ENCODE data around the gene SLC39A8.

SLC39A8 gene

DNA sequence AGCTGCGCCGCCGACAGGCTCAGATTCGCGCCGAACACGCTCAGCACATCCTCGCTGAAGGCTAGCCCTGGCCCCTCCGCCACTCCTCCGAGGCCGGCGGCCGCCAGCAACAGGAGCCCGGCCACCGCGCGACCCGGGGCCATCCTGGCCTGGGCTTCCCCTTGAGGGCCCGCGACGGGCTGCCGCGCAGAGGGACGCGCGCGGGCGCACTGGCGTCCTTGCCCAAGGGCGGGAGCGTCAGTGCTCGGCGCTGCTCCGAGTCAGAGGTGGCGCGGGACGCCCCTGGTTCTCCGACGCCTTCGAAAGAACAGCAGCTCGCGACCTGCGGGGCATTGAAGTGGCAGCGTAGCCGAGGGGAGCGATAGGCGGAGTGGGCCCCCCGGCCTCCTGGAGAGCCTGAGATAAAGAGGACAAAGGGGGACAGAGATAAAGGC is 745 bp downstream of the SLC39A8 start (continued):
- TF ChIP-seq, protein P1, sequence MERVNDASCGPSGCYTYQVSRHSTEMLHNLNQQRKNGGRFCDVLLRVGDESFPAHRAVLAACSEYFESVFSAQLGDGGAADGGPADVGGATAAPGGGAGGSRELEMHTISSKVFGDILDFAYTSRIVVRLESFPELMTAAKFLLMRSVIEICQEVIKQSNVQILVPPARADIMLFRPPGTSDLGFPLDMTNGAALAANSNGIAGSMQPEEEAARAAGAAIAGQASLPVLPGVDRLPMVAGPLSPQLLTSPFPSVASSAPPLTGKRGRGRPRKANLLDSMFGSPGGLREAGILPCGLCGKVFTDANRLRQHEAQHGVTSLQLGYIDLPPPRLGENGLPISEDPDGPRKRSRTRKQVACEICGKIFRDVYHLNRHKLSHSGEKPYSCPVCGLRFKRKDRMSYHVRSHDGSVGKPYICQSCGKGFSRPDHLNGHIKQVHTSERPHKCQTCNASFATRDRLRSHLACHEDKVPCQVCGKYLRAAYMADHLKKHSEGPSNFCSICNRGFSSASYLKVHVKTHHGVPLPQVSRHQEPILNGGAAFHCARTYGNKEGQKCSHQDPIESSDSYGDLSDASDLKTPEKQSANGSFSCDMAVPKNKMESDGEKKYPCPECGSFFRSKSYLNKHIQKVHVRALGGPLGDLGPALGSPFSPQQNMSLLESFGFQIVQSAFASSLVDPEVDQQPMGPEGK (CRISPR knock-in tag; IDR thresholded peaks at IDR 0.05; ENCODE audit: borderline replicate concordance) = no peak
- TF ChIP-seq OSR1 (CRISPR knock-in tag; IDR thresholded peaks at IDR 0.05) (no peak), GLIS3 (CRISPR knock-in tag; IDR thresholded peaks at IDR 0.05) (no peak), ESRRG (CRISPR knock-in tag; IDR thresholded peaks at IDR 0.05) (no peak), ZC3H10 (CRISPR knock-in tag; IDR thresholded peaks at IDR 0.05) (no peak)
- TF ChIP-seq, protein P2, sequence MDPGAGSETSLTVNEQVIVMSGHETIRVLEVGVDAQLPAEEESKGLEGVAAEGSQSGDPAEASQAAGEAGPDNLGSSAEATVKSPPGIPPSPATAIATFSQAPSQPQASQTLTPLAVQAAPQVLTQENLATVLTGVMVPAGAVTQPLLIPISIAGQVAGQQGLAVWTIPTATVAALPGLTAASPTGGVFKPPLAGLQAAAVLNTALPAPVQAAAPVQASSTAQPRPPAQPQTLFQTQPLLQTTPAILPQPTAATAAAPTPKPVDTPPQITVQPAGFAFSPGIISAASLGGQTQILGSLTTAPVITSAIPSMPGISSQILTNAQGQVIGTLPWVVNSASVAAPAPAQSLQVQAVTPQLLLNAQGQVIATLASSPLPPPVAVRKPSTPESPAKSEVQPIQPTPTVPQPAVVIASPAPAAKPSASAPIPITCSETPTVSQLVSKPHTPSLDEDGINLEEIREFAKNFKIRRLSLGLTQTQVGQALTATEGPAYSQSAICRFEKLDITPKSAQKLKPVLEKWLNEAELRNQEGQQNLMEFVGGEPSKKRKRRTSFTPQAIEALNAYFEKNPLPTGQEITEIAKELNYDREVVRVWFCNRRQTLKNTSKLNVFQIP (CRISPR knock-in tag; IDR thresholded peaks at IDR 0.05; ENCODE audit: borderline replicate concordance, low read depth) = no peak

- no peak for ATAC-seq
- TF ChIP-seq ARNTL (CRISPR knock-in tag; IDR thresholded peaks at IDR 0.05; ENCODE audit: borderline replicate concordance, low read depth) = no peak
- no peak for TF ChIP-seq CREB5 (CRISPR knock-in tag; IDR thresholded peaks at IDR 0.05; ENCODE audit: low read depth)
- TF ChIP-seq CSDC2 (CRISPR knock-in tag; IDR thresholded peaks at IDR 0.05) = no peak
- no peak for TF ChIP-seq ZNF8 (CRISPR knock-in tag; IDR thresholded peaks at IDR 0.05)
- no peak for TF ChIP-seq CSRNP3 (CRISPR knock-in tag; IDR thresholded peaks at IDR 0.05)
- no peak for TF ChIP-seq GLIS3 (CRISPR knock-in tag; IDR thresholded peaks at IDR 0.05)
- TF ChIP-seq ZFP3 (CRISPR knock-in tag; IDR thresholded peaks at IDR 0.05) = no peak
- TF ChIP-seq, protein P2 (CRISPR knock-in tag; IDR thresholded peaks at IDR 0.05; ENCODE audit: borderline replicate concordance, low read depth) = no peak
- no peak for TF ChIP-seq ZNF565 (CRISPR knock-in tag; conservative IDR thresholded peaks at IDR 0.05; ENCODE audit: low read depth)
- no peak for TF ChIP-seq ZC3H10 (CRISPR knock-in tag; IDR thresholded peaks at IDR 0.05)
- no peak for TF ChIP-seq ISL1 (CRISPR knock-in tag; IDR thresholded peaks at IDR 0.05)
- TF ChIP-seq RARB (CRISPR knock-in tag; IDR thresholded peaks at IDR 0.05) = no peak
- TF ChIP-seq ZFP30 (CRISPR knock-in tag; IDR thresholded peaks at IDR 0.05) = no peak
- TF ChIP-seq SNAI2 (CRISPR knock-in tag; IDR thresholded peaks at IDR 0.05) = no peak
- TF ChIP-seq PPARA (CRISPR knock-in tag; IDR thresholded peaks at IDR 0.05; ENCODE audit: borderline replicate concordance) = no peak
- no peak for TF ChIP-seq BACH2 (CRISPR knock-in tag; IDR thresholded peaks at IDR 0.05; ENCODE audit: borderline replicate concordance)
- TF ChIP-seq, protein P1 (CRISPR knock-in tag; IDR thresholded peaks at IDR 0.05; ENCODE audit: borderline replicate concordance) = no peak
- TF ChIP-seq ESRRG (CRISPR knock-in tag; IDR thresholded peaks at IDR 0.05) = no peak
- no peak for TF ChIP-seq TOX (CRISPR knock-in tag; IDR thresholded peaks at IDR 0.05; ENCODE audit: borderline replicate concordance)
- no peak for TF ChIP-seq TSHZ2 (CRISPR knock-in tag; IDR thresholded peaks at IDR 0.05)
Observed at GRCh38 chr4:102343964-102344519, 1.2 kb downstream of the SLC39A8 start.
